Effector memory CD8-positive, alpha-beta T cell (primary cell): ENCODE results near the gene SPATS2L.

ENCODE experiments used
- ATAC-seq: fragments of 150-1000 bp; cut with Tn5 transposase; replicated peaks from 2 replicates; pipeline ENCODE4 v1.10.0; 2021; ENCODE audit warnings: mild to moderate bottlenecking, moderate library complexity
- DNase-seq, 3 experiments: peaks; one replicate each; pipeline ENCODE4 v3.0.0; 2021
- H3K27ac Mint-ChIP-seq, 2 donors: one replicate each; pipeline ENCODE4 v1.8.0; 2022; ENCODE audit warnings: mild to moderate bottlenecking in 2 of 2, mixed read lengths in 2 of 2, moderate library complexity in 2 of 2
- H3K27me3 Mint-ChIP-seq, 2 donors: one replicate each; pipeline ENCODE4 v1.8.0; 2022; ENCODE audit warnings: mixed read lengths in 2 of 2
- H3K36me3 Mint-ChIP-seq: one replicate; pipeline ENCODE4 v1.8.0; 2022; ENCODE audit warnings: mild to moderate bottlenecking, moderate library complexity, mixed read lengths; ENCODE audit not compliant: insufficient read depth
- H3K4me1 Mint-ChIP-seq, 2 donors: one replicate each; pipeline ENCODE4 v1.8.0; 2022; ENCODE audit warnings: low read depth in 2 of 2, mixed read lengths in 2 of 2
- H3K4me3 Mint-ChIP-seq, 2 donors: one replicate each; pipeline ENCODE4 v1.8.0; 2022; ENCODE audit warnings: mild to moderate bottlenecking in 2 of 2, mixed read lengths in 2 of 2, moderate library complexity in 2 of 2
- H3K9me3 Mint-ChIP-seq, 2 donors: one replicate each; pipeline ENCODE4 v1.8.0; 2022; ENCODE audit warnings: mixed read lengths in 2 of 2

Gene SPATS2L

GRCh38 chr2:200461846-200462710 lies 155.6 kb downstream of the SPATS2L start:
- no peak for DNase-seq
- Mint-ChIP-seq H3K36me3 (no peaks in the 10 kb centered on the region), H3K9me3 (no peaks in the 10 kb centered on the region), H3K4me1 (peaks cover 16 to 38% of the 10 kb centered on the region in 2 donors), H3K27ac (peak overlapping the region in 1 of 2 donors; percentile 56), H3K27me3 (no peaks in the 10 kb centered on the region), H3K4me3 (no peak overlapping the region)
- ATAC-seq, result no peak

GRCh38 chr2:200463452-200463851 lies 157.0 kb downstream of the SPATS2L start:
- ATAC-seq (no peak), DNase-seq (no peak)
- H3K27me3 Mint-ChIP-seq, result no peaks in the 10 kb centered on the region
- H3K36me3 Mint-ChIP-seq, result peaks cover 4% of the 10 kb centered on the region
- peaks cover 29 to 52% of the 10 kb centered on the region in 2 donors for H3K4me1 Mint-ChIP-seq
- peak overlapping the region in 1 of 2 donors; percentile 50 for H3K4me3 Mint-ChIP-seq
- no peaks in the 10 kb centered on the region for H3K9me3 Mint-ChIP-seq
- peak overlapping the region in 1 of 2 donors; percentile 97 for H3K27ac Mint-ChIP-seq

- Mint-ChIP-seq H3K36me3 (peaks cover 7% of the 10 kb centered on the region), H3K4me1 (peaks cover 40 to 59% of the 10 kb centered on the region in 2 donors)
- DNase-seq, result peak; percentile 11 to 32 (median 15)
Observed at GRCh38 chr2:200466425-200467418, 160.2 kb downstream of the SPATS2L start.

GRCh38 chr2:200467806-200468681 lies 161.6 kb downstream of the SPATS2L start:
- DNase-seq (peak in 2 of 3 experiments; percentile 24 to 32), ATAC-seq (peak; percentile 50)
- Mint-ChIP-seq H3K9me3 (no peaks in the 10 kb centered on the region), H3K4me1 (peaks cover 38 to 55% of the 10 kb centered on the region in 2 donors), H3K27ac (peak overlapping the region; percentile 69 to 97), H3K27me3 (no peaks in the 10 kb centered on the region), H3K36me3 (peaks cover 7% of the 10 kb centered on the region), H3K4me3 (peak overlapping the region; percentile 50 to 79)

More at GRCh38 chr2:200466425-200467418, 160.2 kb downstream of the SPATS2L start:
- Mint-ChIP-seq H3K4me3 (peak overlapping the region; percentile 50 to 79), H3K27ac (peak overlapping the region; percentile 89 to 97), H3K9me3 (no peaks in the 10 kb centered on the region), H3K27me3 (no peaks in the 10 kb centered on the region)
- ATAC-seq, result peak; percentile 82

- Mint-ChIP-seq H3K9me3 (no peaks in the 10 kb centered on the region), H3K27me3 (no peaks in the 10 kb centered on the region), H3K4me1 (peaks cover 33 to 45% of the 10 kb centered on the region in 2 donors), H3K36me3 (peaks cover 13% of the 10 kb centered on the region), H3K27ac (peak overlapping the region in 1 of 2 donors; percentile 69), H3K4me3 (no peak overlapping the region)
- DNase-seq, result no peak
- no peak for ATAC-seq
Observed at GRCh38 chr2:200469708-200470211, 163.3 kb downstream of the SPATS2L start.

- DNase-seq (no peak), ATAC-seq (no peak)
- H3K36me3 Mint-ChIP-seq, result peaks cover 13% of the 10 kb centered on the region
- no peaks in the 10 kb centered on the region for H3K9me3 Mint-ChIP-seq
- H3K27me3 Mint-ChIP-seq, result no peaks in the 10 kb centered on the region
- H3K4me3 Mint-ChIP-seq, result no peak overlapping the region
- peaks cover 33 to 45% of the 10 kb centered on the region in 2 donors for H3K4me1 Mint-ChIP-seq
- no peak overlapping the region for H3K27ac Mint-ChIP-seq
Observed at GRCh38 chr2:200470230-200470629, 163.7 kb downstream of the SPATS2L start.

GRCh38 chr2:200471324-200471848 lies 164.9 kb downstream of the SPATS2L start:
- ATAC-seq, result peak; percentile 31
- peak overlapping the region; percentile 9 to 15 for H3K4me3 Mint-ChIP-seq
- H3K4me1 Mint-ChIP-seq, result peaks cover 29 to 34% of the 10 kb centered on the region in 2 donors
- H3K27ac Mint-ChIP-seq, result peak overlapping the region; percentile 6 to 22
- peaks cover 13% of the 10 kb centered on the region for H3K36me3 Mint-ChIP-seq
- H3K27me3 Mint-ChIP-seq, result no peaks in the 10 kb centered on the region
- peak; percentile 28 to 35 (median 28) for DNase-seq
- H3K9me3 Mint-ChIP-seq, result no peaks in the 10 kb centered on the region

- H3K36me3 Mint-ChIP-seq, result peaks cover 13% of the 10 kb centered on the region
- H3K27ac Mint-ChIP-seq, result no peak overlapping the region
- H3K4me3 Mint-ChIP-seq, result no peak overlapping the region
- H3K9me3 Mint-ChIP-seq, result no peaks in the 10 kb centered on the region
- DNase-seq, result no peak
- ATAC-seq, result no peak
- H3K4me1 Mint-ChIP-seq, result peaks cover 25 to 27% of the 10 kb centered on the region in 2 donors
- no peaks in the 10 kb centered on the region for H3K27me3 Mint-ChIP-seq
Observed at GRCh38 chr2:200471928-200472645, 165.6 kb downstream of the SPATS2L start.

- DNase-seq (no peak), ATAC-seq (no peak)
- Mint-ChIP-seq H3K27me3 (no peaks in the 10 kb centered on the region), H3K4me1 (peaks cover 16 to 18% of the 10 kb centered on the region in 2 donors), H3K27ac (no peak overlapping the region), H3K36me3 (peaks cover 13% of the 10 kb centered on the region), H3K9me3 (no peaks in the 10 kb centered on the region), H3K4me3 (no peak overlapping the region)
Observed at GRCh38 chr2:200472853-200473464, 166.5 kb downstream of the SPATS2L start.

GRCh38 chr2:200475795-200476194 lies 169.3 kb downstream of the SPATS2L start:
- Mint-ChIP-seq H3K9me3 (no peaks in the 10 kb centered on the region), H3K27ac (no peak overlapping the region)
- DNase-seq, result no peak

GRCh38 chr2:200476836-200477235 lies 170.3 kb downstream of the SPATS2L start:
- peak overlapping the region in 1 of 2 donors; percentile 32 for H3K27ac Mint-ChIP-seq
- H3K4me3 Mint-ChIP-seq, result no peak overlapping the region
- H3K4me1 Mint-ChIP-seq, result peaks cover 0 to 3% of the 10 kb centered on the region in 2 donors
- H3K27me3 Mint-ChIP-seq, result no peaks in the 10 kb centered on the region
- H3K36me3 Mint-ChIP-seq, result peaks cover 9% of the 10 kb centered on the region
- ATAC-seq, result no peak
- H3K9me3 Mint-ChIP-seq, result no peaks in the 10 kb centered on the region
- DNase-seq, result no peak

More at GRCh38 chr2:200475795-200476194, 169.3 kb downstream of the SPATS2L start:
- H3K27me3 Mint-ChIP-seq, result no peaks in the 10 kb centered on the region
- peaks cover 9% of the 10 kb centered on the region for H3K36me3 Mint-ChIP-seq
- ATAC-seq, result no peak
- no peak overlapping the region for H3K4me3 Mint-ChIP-seq
- H3K4me1 Mint-ChIP-seq, result peaks cover 5% of the 10 kb centered on the region in 2 donors
